Measurements from ENCODE around the gene MDM2.

- TF ChIP-seq NR2C2 (CRISPR knock-in tag; IDR thresholded peaks at IDR 0.05) (no peak), ZNF232 (CRISPR knock-in tag; IDR thresholded peaks at IDR 0.05) (no peak), IRF1 (CRISPR knock-in tag; IDR thresholded peaks at IDR 0.05) (no peak), E2F5 (CRISPR knock-in tag; IDR thresholded peaks at IDR 0.05) (no peak)
Observed at GRCh38 chr12:68870443-68870842, 62.5 kb downstream of the MDM2 start.
